Activated T-cell treated with anti-CD3 and anti-CD28 coated beads, Interleukin-2, amount 50 U/mL, for 4 hours (primary cell): ENCODE data around the gene IFT122. TPM values are rescaled to one million over a fixed set of nuclear protein-coding genes. Genes with fewer than 3 reads are reported as not detected.
A peak's percentile ranks its signal among the peaks of the same experiment; 100 is the strongest.
"Not testable (repeated sequence)": the region's sequence is repeated elsewhere in the genome, so short reads cannot be mapped to it uniquely, and the experiment has no call there.

Experiments used
- ATAC-seq, 2 donors: fragments of 200-7000 bp; cut with Tn5 transposase; one replicate each; pipeline ENCODE4 v1.10.0; 2021
- DNase-seq: peaks from one replicate; pipeline ENCODE4 v3.0.0-alpha.2; 2020
- H3K27me3 Mint-ChIP-seq: one replicate; pipeline ENCODE4 v1.8.0; 2021; ENCODE audit warnings: low read depth, mixed read lengths
- H3K36me3 Mint-ChIP-seq: one replicate; pipeline ENCODE4 v1.8.0; 2022; ENCODE audit warnings: mixed read lengths; ENCODE audit not compliant: insufficient read depth
- H3K4me1 Mint-ChIP-seq: one replicate; pipeline ENCODE4 v1.8.0; 2021; ENCODE audit warnings: low read depth, mixed read lengths
- H3K4me3 Mint-ChIP-seq: one replicate; pipeline ENCODE4 v1.8.0; 2021; ENCODE audit warnings: mild to moderate bottlenecking, moderate library complexity, mixed read lengths
- H3K9me3 Mint-ChIP-seq: one replicate; pipeline ENCODE4 v1.8.0; 2021; ENCODE audit warnings: mixed read lengths
- total RNA-seq, 3 donors: library from RNA; stranded (reverse); gene quantifications; one replicate each; pipeline ENCODE4 v1.2.1, GENCODE V29; 2021

IFT122 gene
- total RNA-seq, 3 donors from 2014 or later: 8.7 to 9.7 (median 8.9) TPM

GRCh38 chr3:129482721-129483120 lies 42.7 kb downstream of the IFT122 start:
- DNase-seq (no peak), ATAC-seq (no peak)
- Mint-ChIP-seq H3K9me3 (no peaks in the 10 kb centered on the region), H3K36me3 (peaks cover 8% of the 10 kb centered on the region), H3K4me3 (no peak overlapping the region), H3K27me3 (no peaks in the 10 kb centered on the region), H3K4me1 (peaks cover 19% of the 10 kb centered on the region)

- Mint-ChIP-seq H3K27me3 (no peaks in the 10 kb centered on the region), H3K4me3 (no peak overlapping the region), H3K9me3 (no peaks in the 10 kb centered on the region)
These were observed 43.8 kb downstream of the IFT122 start for GRCh38 chr3:129483870-129484269.

GRCh38 chr3:129485146-129485545 lies 45.1 kb downstream of the IFT122 start:
- not testable (repeated sequence) for H3K36me3 Mint-ChIP-seq, H3K27me3 Mint-ChIP-seq, H3K9me3 Mint-ChIP-seq, DNase-seq, ATAC-seq, H3K4me3 Mint-ChIP-seq
- H3K4me1 Mint-ChIP-seq: peaks cover 19% of the 10 kb centered on the region

More at GRCh38 chr3:129483870-129484269, 43.8 kb downstream of the IFT122 start:
- no peak for DNase-seq
- H3K4me1 Mint-ChIP-seq: peaks cover 19% of the 10 kb centered on the region
- peaks cover 8% of the 10 kb centered on the region for H3K36me3 Mint-ChIP-seq
- ATAC-seq: no peak

- peaks cover 19% of the 10 kb centered on the region for H3K4me1 Mint-ChIP-seq
- no peak for ATAC-seq
- H3K4me3 Mint-ChIP-seq: no peak overlapping the region
These were observed 46.0 kb downstream of the IFT122 start for GRCh38 chr3:129485721-129486663.

GRCh38 chr3:129486664-129487035 lies 46.6 kb downstream of the IFT122 start:
- Mint-ChIP-seq H3K4me1 (peaks cover 13% of the 10 kb centered on the region), H3K9me3 (no peaks in the 10 kb centered on the region), H3K36me3 (peaks cover 10% of the 10 kb centered on the region), H3K27me3 (no peaks in the 10 kb centered on the region), H3K4me3 (no peak overlapping the region)
- DNase-seq (no peak), ATAC-seq (no peak)

More at GRCh38 chr3:129485721-129486663, 46.0 kb downstream of the IFT122 start:
- Mint-ChIP-seq H3K36me3 (peaks cover 10% of the 10 kb centered on the region), H3K27me3 (no peaks in the 10 kb centered on the region), H3K9me3 (no peaks in the 10 kb centered on the region)
- DNase-seq: no peak

- ATAC-seq (no peak), DNase-seq (no peak)
- Mint-ChIP-seq H3K27me3 (no peaks in the 10 kb centered on the region), H3K36me3 (peaks cover 7% of the 10 kb centered on the region), H3K9me3 (no peaks in the 10 kb centered on the region), H3K4me1 (peaks cover 6% of the 10 kb centered on the region), H3K4me3 (no peak overlapping the region)
These were observed 47.3 kb downstream of the IFT122 start for GRCh38 chr3:129487183-129487867.

GRCh38 chr3:129487868-129488335 lies 47.9 kb downstream of the IFT122 start:
- H3K9me3 Mint-ChIP-seq, H3K4me1 Mint-ChIP-seq, H3K36me3 Mint-ChIP-seq, H3K4me3 Mint-ChIP-seq, H3K27me3 Mint-ChIP-seq, ATAC-seq, DNase-seq: not testable (repeated sequence)

- not testable (repeated sequence) for H3K4me1 Mint-ChIP-seq, H3K9me3 Mint-ChIP-seq, ATAC-seq, H3K27me3 Mint-ChIP-seq, H3K4me3 Mint-ChIP-seq, DNase-seq
- H3K36me3 Mint-ChIP-seq: peaks cover 11% of the 10 kb centered on the region
These were observed 49.2 kb downstream of the IFT122 start for GRCh38 chr3:129489258-129489657.

GRCh38 chr3:129490273-129490675 lies 50.2 kb downstream of the IFT122 start:
- no peak overlapping the region for H3K4me3 Mint-ChIP-seq
- H3K4me1 Mint-ChIP-seq: no peaks in the 10 kb centered on the region
- H3K9me3 Mint-ChIP-seq: no peaks in the 10 kb centered on the region
- peak; percentile 88 to 92 for ATAC-seq
- H3K36me3 Mint-ChIP-seq: peaks cover 10% of the 10 kb centered on the region
- no peaks in the 10 kb centered on the region for H3K27me3 Mint-ChIP-seq
- DNase-seq: peak; percentile 37

- H3K9me3 Mint-ChIP-seq, H3K4me1 Mint-ChIP-seq, ATAC-seq, H3K27me3 Mint-ChIP-seq, H3K36me3 Mint-ChIP-seq, DNase-seq, H3K4me3 Mint-ChIP-seq: not testable (repeated sequence)
These were observed 51.1 kb downstream of the IFT122 start for GRCh38 chr3:129491077-129491476.

GRCh38 chr3:129491794-129492193 lies 51.8 kb downstream of the IFT122 start:
- DNase-seq (no peak), ATAC-seq (no peak)
- peaks cover 10% of the 10 kb centered on the region for H3K36me3 Mint-ChIP-seq
- H3K4me1 Mint-ChIP-seq: no peaks in the 10 kb centered on the region
- H3K27me3 Mint-ChIP-seq: no peaks in the 10 kb centered on the region
- no peak overlapping the region for H3K4me3 Mint-ChIP-seq
- H3K9me3 Mint-ChIP-seq: no peaks in the 10 kb centered on the region

- no peak overlapping the region for H3K4me3 Mint-ChIP-seq
- DNase-seq: no peak
- H3K36me3 Mint-ChIP-seq: peaks cover 10% of the 10 kb centered on the region
- no peaks in the 10 kb centered on the region for H3K9me3 Mint-ChIP-seq
- ATAC-seq: no peak
- H3K4me1 Mint-ChIP-seq: no peaks in the 10 kb centered on the region
- H3K27me3 Mint-ChIP-seq: no peaks in the 10 kb centered on the region
These were observed 52.7 kb downstream of the IFT122 start for GRCh38 chr3:129492691-129493090.

GRCh38 chr3:129493206-129493605 lies 53.2 kb downstream of the IFT122 start:
- H3K4me3 Mint-ChIP-seq: no peak overlapping the region
- ATAC-seq (no peak), DNase-seq (no peak)
- H3K4me1 Mint-ChIP-seq: no peaks in the 10 kb centered on the region
- no peaks in the 10 kb centered on the region for H3K9me3 Mint-ChIP-seq
- no peaks in the 10 kb centered on the region for H3K27me3 Mint-ChIP-seq
- peaks cover 10% of the 10 kb centered on the region for H3K36me3 Mint-ChIP-seq

GRCh38 chr3:129494499-129494898 lies 54.5 kb downstream of the IFT122 start:
- not testable (repeated sequence) for H3K4me1 Mint-ChIP-seq, H3K27me3 Mint-ChIP-seq, H3K4me3 Mint-ChIP-seq, H3K9me3 Mint-ChIP-seq, H3K36me3 Mint-ChIP-seq, DNase-seq, ATAC-seq
